OCI-LY7 (cell line): ENCODE measurements around the gene PML. TPM values are rescaled to one million over a fixed set of nuclear protein-coding genes. Genes with fewer than 3 reads are reported as not detected.

Experiments used
- BruUV-seq: library from RNA; stranded (reverse); fragments of 400-500 nt; replicated peaks from 2 replicates; lab custom pipeline; 2021; lab: Mats Ljungman, UMichigan
- CTCF ChIA-PET: fragments of 300-600 bp; sonication (Branson Sonifier 250); formaldehyde crosslinking; loops from one replicate; lab custom pipeline; 2022; ENCODE audit warnings: antibody characterized with exemption; ENCODE audit not compliant: unreplicated experiment; lab: Charles Lee
- POLR2A ChIA-PET: fragments of 300-600 bp; sonication (Branson Sonifier 250); formaldehyde crosslinking; loops from one replicate; lab custom pipeline; 2022; ENCODE audit warnings: antibody characterized with exemption; lab: Charles Lee
- DNase-seq: peaks from one replicate; pipeline ENCODE4 v3.0.0-alpha.2; 2015; ENCODE audit warnings: low spot score
- H2AFZ ChIP-seq: fragments of 200-600 bp; sonication (generic), shearing (Covaris generic); 2 replicates; pipeline ENCODE4 v1.6.1; 2014; ENCODE audit warnings: mild to moderate bottlenecking, antibody characterized with exemption, low read length, moderate library complexity
- H3K27ac ChIP-seq: fragments of 200-600 bp; sonication (generic); 2 replicates; pipeline ENCODE4 v1.5.1; 2014; ENCODE audit warnings: mixed run types, low read depth, mild to moderate bottlenecking, moderate library complexity, low read length, inconsistent platforms; ENCODE audit not compliant: poor library complexity, severe bottlenecking
- H3K36me3 ChIP-seq: fragments of 200-600 bp; sonication (generic); 2 replicates; pipeline ENCODE4 v1.6.1; 2014; ENCODE audit warnings: mild to moderate bottlenecking, antibody characterized with exemption, low read length, moderate library complexity, mixed read lengths; ENCODE audit not compliant: insufficient read depth
- H3K4me1 ChIP-seq: fragments of 200-600 bp; sonication (generic); 2 replicates; pipeline ENCODE4 v1.5.1; 2014; ENCODE audit warnings: mild to moderate bottlenecking, low read length; ENCODE audit not compliant: insufficient read depth, poor library complexity, severe bottlenecking
- H3K4me2 ChIP-seq: fragments of 200-600 bp; sonication (generic); 2 replicates; pipeline ENCODE4 v1.6.1; 2014; ENCODE audit warnings: mild to moderate bottlenecking, low read length
- H3K4me3 ChIP-seq: fragments of 200-600 bp; sonication (generic); 2 replicates; pipeline ENCODE4 v1.5.1; 2014; ENCODE audit warnings: mild to moderate bottlenecking, low read depth, low read length; ENCODE audit not compliant: poor library complexity, severe bottlenecking
- H3K79me2 ChIP-seq: fragments of 200-600 bp; sonication (generic); 2 replicates; pipeline ENCODE4 v1.6.1; 2016; ENCODE audit warnings: low read depth, mild to moderate bottlenecking, low read length, moderate library complexity, mixed read lengths; ENCODE audit not compliant: insufficient read depth
- H3K9me2 ChIP-seq: fragments of 200-600 bp; sonication (generic); 2 replicates; pipeline ENCODE4 v1.6.1; 2016; ENCODE audit warnings: mild to moderate bottlenecking, low read length, mixed read lengths; ENCODE audit not compliant: insufficient read depth
- H3K9me3 ChIP-seq: fragments of 200-600 bp; sonication (generic); 2 replicates; pipeline ENCODE4 v1.6.1; 2014; ENCODE audit warnings: mild to moderate bottlenecking, mixed run types, low read length, mixed read lengths
- H4K20me1 ChIP-seq: fragments of 200-600 bp; sonication (generic); 2 replicates; pipeline ENCODE4 v1.6.1; 2014; ENCODE audit warnings: mild to moderate bottlenecking, antibody characterized with exemption, low read length, moderate library complexity, mixed read lengths; ENCODE audit not compliant: insufficient read depth
- CTCF ChIP-seq: fragments of 200-600 bp; sonication (generic); conservative IDR thresholded peaks from 2 replicates; pipeline ENCODE4 v1.5.1; 2014; ENCODE audit warnings: mild to moderate bottlenecking, antibody characterized with exemption, low read length, moderate library complexity, mixed read lengths
- EZH2phosphoT487 ChIP-seq: fragments of 200-600 bp; sonication (generic); IDR thresholded peaks from 2 replicates; pipeline ENCODE4 v1.6.1; 2018; ENCODE audit warnings: low read depth, borderline replicate concordance, mild to moderate bottlenecking, mixed run types, antibody characterized with exemption, low read length, moderate library complexity, mixed read lengths
- intact Hi-C: fragments of 100-400 bp; cut with micrococcal nuclease; formaldehyde crosslinking; loops from one replicate; pipeline ENCODE4 v1.10.0; 2022; ENCODE audit not compliant: unreplicated experiment
- total RNA-seq, 2 experiments: library from RNA; depleted of rRNA in 1 of 2; stranded (reverse); fragments of >200 nt in 1 of 2; shearing (Covaris generic) in 1 of 2; gene quantifications; 2 replicates each; pipeline ENCODE4 v1.2.3, GENCODE V29; 2014 to 2022

Gene PML
- total RNA-seq, 2 experiments from 2014 or later, result 16.9 to 26.1 TPM

DNA sequence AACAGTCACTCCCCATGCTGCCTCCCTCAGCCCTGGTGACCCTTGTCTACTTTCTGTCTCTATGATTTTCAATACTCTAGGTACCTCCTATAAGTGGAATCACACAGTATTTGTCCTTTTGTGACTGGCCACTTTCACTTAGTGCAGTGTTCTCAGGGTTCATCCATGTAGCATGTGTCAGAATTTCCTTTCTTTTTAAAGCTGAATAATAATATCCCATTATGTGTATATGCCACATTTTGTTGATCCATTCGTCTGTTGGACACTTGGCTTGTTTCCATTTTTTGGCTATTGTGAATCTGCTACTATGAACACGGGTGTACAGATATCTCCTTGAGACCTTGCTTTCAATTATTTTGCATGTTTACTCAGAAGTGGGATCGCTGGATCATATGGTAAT is 34.1 kb downstream of the PML start:
- no peaks in the 10 kb centered on the region for H3K9me2 ChIP-seq
- H3K9me3 ChIP-seq, result no peaks in the 10 kb centered on the region
- no peaks in the 10 kb centered on the region for H4K20me1 ChIP-seq
- no peak overlapping the region for H2AFZ ChIP-seq
- H3K4me2 ChIP-seq, result no peak overlapping the region
- no peak overlapping the region for H3K4me3 ChIP-seq
- no peaks in the 10 kb centered on the region for H3K79me2 ChIP-seq
- no peaks in the 10 kb centered on the region for H3K4me1 ChIP-seq
- BruUV-seq, result no TSS peak
- no peak for DNase-seq
- no peak for TF ChIP-seq CTCF
- TF ChIP-seq EZH2phosphoT487, result no peak
- ChIA-PET POLR2A (interaction anchor here (0.6 kb wide), 1 partner anchor 290 kb away, joined by 4 read pairs; no protein-coding TSS in a partner anchor), CTCF (no interaction called here)
- no peak overlapping the region for H3K27ac ChIP-seq
- intact Hi-C loops, result no loop called here
- peaks cover 19% of the 10 kb centered on the region; the same call in 1 of the 2 replicates for H3K36me3 ChIP-seq

GRCh38 chr15:74032046-74032445 is 37.5 kb downstream of the PML start:
- intact Hi-C loops, result no loop called here
- CTCF ChIA-PET, result no interaction called here
- POLR2A ChIA-PET, result interaction anchor here (0.6 kb wide), 1 partner anchor 22 kb away, joined by 3 read pairs; no protein-coding TSS in a partner anchor

More at GRCh38 chr15:74032046-74032445, 37.5 kb downstream of the PML start:
- Histone ChIP-seq H3K27ac (no peak overlapping the region), H3K79me2 (no peaks in the 10 kb centered on the region), H3K9me2 (no peaks in the 10 kb centered on the region), H3K36me3 (no peaks in the 10 kb centered on the region; the same call in 1 of the 2 replicates), H3K9me3 (no peaks in the 10 kb centered on the region), H3K4me1 (no peaks in the 10 kb centered on the region), H3K4me2 (no peak overlapping the region), H2AFZ (no peak overlapping the region), H4K20me1 (no peaks in the 10 kb centered on the region), H3K4me3 (no peak overlapping the region)
- no peak for TF ChIP-seq EZH2phosphoT487
- TF ChIP-seq CTCF, result no peak
- BruUV-seq, result no TSS peak
- no peak for DNase-seq
